ENCODE results near the gene ZNF836. TPM values are rescaled to one million over a fixed set of nuclear protein-coding genes. Genes with fewer than 3 reads are reported as not detected.

Gene ZNF836
- total RNA-seq, 1 experiment from 2014 or later = 7.7 TPM

Other genes starting within 250 kb of the ZNF836 start
- 3.7 and 4.6 TPM in 2 replicates for gene ZNF613, start 244.1 kb downstream of the ZNF836 start, total RNA-seq (2014; rRNA removed; shearing (Covaris generic))
- gene ZNF350, start 184.8 kb downstream of the ZNF836 start, total RNA-seq (2014; rRNA removed; shearing (Covaris generic)) = 7.7 and 8.8 TPM in 2 replicates
- gene ZNF615, start 163.4 kb downstream of the ZNF836 start, total RNA-seq (2014; rRNA removed; shearing (Covaris generic)) = 10.9 and 16.6 TPM in 2 replicates
- 14.2 and 15.4 TPM in 2 replicates for gene ZNF614, start 143.2 kb downstream of the ZNF836 start, total RNA-seq (2014; rRNA removed; shearing (Covaris generic))
- gene ZNF432, start 122.8 kb downstream of the ZNF836 start, total RNA-seq (2014; rRNA removed; shearing (Covaris generic)) = 7.1 and 7.6 TPM in 2 replicates
- 7.4 and 11.9 TPM in 2 replicates for gene ZNF841, start 75.9 kb downstream of the ZNF836 start, total RNA-seq (2014; rRNA removed; shearing (Covaris generic))
- gene ZNF616, start 31.7 kb downstream of the ZNF836 start, total RNA-seq (2014; rRNA removed; shearing (Covaris generic)) = 7.8 and 8.0 TPM in 2 replicates
- 137 and 233 TPM in 2 replicates for gene PPP2R1A, start 18.4 kb upstream of the ZNF836 start, total RNA-seq (2014; rRNA removed; shearing (Covaris generic))
- 11.7 and 13.8 TPM in 2 replicates for gene ZNF766, start 98.0 kb upstream of the ZNF836 start, total RNA-seq (2014; rRNA removed; shearing (Covaris generic))
- 8.7 and 10.8 TPM in 2 replicates for gene ZNF480, start 125.5 kb upstream of the ZNF836 start, total RNA-seq (2014; rRNA removed; shearing (Covaris generic))
- 1.4 and 1.6 TPM in 2 replicates for gene ZNF610, start 164.6 kb upstream of the ZNF836 start, total RNA-seq (2014; rRNA removed; shearing (Covaris generic))
- gene ZNF880, start 198.3 kb upstream of the ZNF836 start, total RNA-seq (2014; rRNA removed; shearing (Covaris generic)) = 13.1 and 17.0 TPM in 2 replicates
- 6.6 and 7.5 TPM in 2 replicates for gene ZNF528, start 226.2 kb upstream of the ZNF836 start, total RNA-seq (2014; rRNA removed; shearing (Covaris generic))